Neutrophil (primary cell): Measurements from ENCODE around the gene PPIL1.

Experiments
- H3K27ac ChIP-seq: fragments of 200-600 bp; sonication (generic); 2 replicates; pipeline ENCODE4 v1.5.1; 2016; ENCODE audit warnings: mild to moderate bottlenecking, moderate library complexity
- H3K27me3 ChIP-seq: fragments of 200-600 bp; sonication (generic); 2 replicates; pipeline ENCODE4 v1.6.0; 2016; ENCODE audit warnings: mild to moderate bottlenecking
- H3K36me3 ChIP-seq: fragments of 200-600 bp; sonication (generic); 2 replicates; pipeline ENCODE4 v1.5.1; 2017
- H3K4me1 ChIP-seq, 2 experiments: fragments of 200-600 bp in 1 of 2; sonication (generic) in 1 of 2; 1 replicate in 1 of 2; 2 replicates in 1 of 2; pipeline versions ENCODE4 v1.5.1 to v1.6.1; 2013 to 2016; ENCODE audit warnings: low read depth in 1 of 2, low read length in 1 of 2, mild to moderate bottlenecking in 1 of 2, moderate library complexity in 1 of 2; ENCODE audit not compliant: control insufficient read depth in 1 of 2, insufficient read depth in 1 of 2
- H3K4me3 ChIP-seq, 2 experiments: fragments of 200-600 bp in 1 of 2; sonication (generic) in 1 of 2; 1 replicate in 1 of 2; 2 replicates in 1 of 2; pipeline ENCODE4 v1.5.1; 2013 to 2016; ENCODE audit warnings: low read depth in 1 of 2, low read length in 1 of 2, mild to moderate bottlenecking in 1 of 2, moderate library complexity in 1 of 2
- H3K9me3 ChIP-seq: fragments of 200-600 bp; sonication (generic); 2 replicates; pipeline ENCODE4 v1.5.1; 2016
- TF ChIP-seq, protein P1 (sequence below): fragments of 200-600 bp; sonication (generic); IDR thresholded peaks from 2 replicates; pipeline ENCODE4 v1.5.1; 2016; ENCODE audit warnings: antibody characterized with exemption

The PPIL1 gene

DNA sequence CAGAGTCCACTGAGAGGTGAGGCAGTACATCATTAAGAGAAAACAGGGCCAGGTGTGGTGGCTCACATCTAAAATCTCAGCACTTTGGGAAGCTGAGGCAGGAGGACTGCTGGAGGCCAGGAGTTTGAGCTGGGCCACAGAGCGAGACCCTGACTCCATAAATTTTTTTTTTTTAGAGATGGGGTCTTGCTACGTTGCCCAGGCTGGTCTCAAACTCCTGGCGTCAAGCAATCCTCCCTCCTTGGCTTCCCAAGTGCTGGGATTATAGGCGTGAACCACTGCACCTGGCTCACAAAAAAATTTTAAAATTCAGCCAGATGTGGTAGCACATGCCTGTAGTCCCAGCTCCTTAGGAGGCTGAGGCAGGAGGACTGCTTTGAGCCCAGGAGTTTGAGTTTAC lies 17.3 kb downstream of the PPIL1 start:
- Histone ChIP-seq H3K27ac (no peak overlapping the region), H3K36me3 (peaks cover 8% of the 10 kb centered on the region), H3K9me3 (no peaks in the 10 kb centered on the region), H3K4me1 (peaks cover 25 to 31% of the 10 kb centered on the region in 2 experiments), H3K4me3 (no peak overlapping the region), H3K27me3 (no peaks in the 10 kb centered on the region)
- TF ChIP-seq, protein P1, sequence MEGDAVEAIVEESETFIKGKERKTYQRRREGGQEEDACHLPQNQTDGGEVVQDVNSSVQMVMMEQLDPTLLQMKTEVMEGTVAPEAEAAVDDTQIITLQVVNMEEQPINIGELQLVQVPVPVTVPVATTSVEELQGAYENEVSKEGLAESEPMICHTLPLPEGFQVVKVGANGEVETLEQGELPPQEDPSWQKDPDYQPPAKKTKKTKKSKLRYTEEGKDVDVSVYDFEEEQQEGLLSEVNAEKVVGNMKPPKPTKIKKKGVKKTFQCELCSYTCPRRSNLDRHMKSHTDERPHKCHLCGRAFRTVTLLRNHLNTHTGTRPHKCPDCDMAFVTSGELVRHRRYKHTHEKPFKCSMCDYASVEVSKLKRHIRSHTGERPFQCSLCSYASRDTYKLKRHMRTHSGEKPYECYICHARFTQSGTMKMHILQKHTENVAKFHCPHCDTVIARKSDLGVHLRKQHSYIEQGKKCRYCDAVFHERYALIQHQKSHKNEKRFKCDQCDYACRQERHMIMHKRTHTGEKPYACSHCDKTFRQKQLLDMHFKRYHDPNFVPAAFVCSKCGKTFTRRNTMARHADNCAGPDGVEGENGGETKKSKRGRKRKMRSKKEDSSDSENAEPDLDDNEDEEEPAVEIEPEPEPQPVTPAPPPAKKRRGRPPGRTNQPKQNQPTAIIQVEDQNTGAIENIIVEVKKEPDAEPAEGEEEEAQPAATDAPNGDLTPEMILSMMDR: no peak

DNA sequence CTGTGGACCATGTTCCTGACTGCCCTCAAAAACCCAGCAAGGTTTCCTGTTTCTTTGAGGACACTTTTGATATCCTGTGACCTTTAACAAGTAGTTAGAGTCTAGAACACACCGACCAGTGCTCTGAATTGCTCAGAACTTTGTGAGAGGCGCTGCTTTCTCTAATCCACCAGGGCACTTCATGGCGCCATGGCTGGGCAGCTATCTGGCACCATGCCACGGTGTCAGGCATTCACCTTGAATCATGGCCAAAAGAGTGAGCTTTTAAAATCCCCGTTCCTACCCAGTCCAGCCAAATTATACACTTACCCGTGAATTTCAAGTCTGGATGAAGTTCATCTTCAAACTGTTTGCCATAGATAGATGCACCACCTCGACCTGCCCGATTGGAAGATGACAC lies 18.3 kb downstream of the PPIL1 start:
- TF ChIP-seq, protein P1: no peak
- no peaks in the 10 kb centered on the region for H3K27me3 ChIP-seq
- H3K4me3 ChIP-seq: no peak overlapping the region
- H3K36me3 ChIP-seq: peaks cover 5% of the 10 kb centered on the region
- peaks cover 35 to 42% of the 10 kb centered on the region in 2 experiments for H3K4me1 ChIP-seq
- no peak overlapping the region for H3K27ac ChIP-seq
- H3K9me3 ChIP-seq: no peaks in the 10 kb centered on the region

DNA sequence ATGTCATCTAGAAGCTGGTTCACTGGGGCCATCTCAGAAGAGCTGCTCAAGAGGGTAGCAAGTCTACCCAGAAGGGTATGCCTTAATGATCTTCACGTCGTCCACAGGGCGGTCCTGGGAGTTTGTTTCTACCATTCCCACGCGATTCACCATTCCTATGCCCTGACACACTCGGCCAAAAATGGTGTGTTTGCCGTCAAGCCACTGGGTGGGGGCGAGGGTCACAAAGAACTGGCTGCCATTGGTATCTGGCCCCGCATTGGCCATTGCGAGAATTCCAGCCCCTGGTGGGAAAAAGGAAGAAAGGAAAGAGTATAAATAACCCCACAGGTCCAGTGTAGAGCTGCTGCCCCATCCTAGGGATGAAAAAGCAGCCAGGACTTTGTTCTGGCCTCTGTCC lies 18.9 kb downstream of the PPIL1 start:
- TF ChIP-seq, protein P1: no peak
- Histone ChIP-seq H3K27ac (no peak overlapping the region), H3K4me1 (peaks cover 41 to 47% of the 10 kb centered on the region in 2 experiments), H3K4me3 (no peak overlapping the region), H3K9me3 (no peaks in the 10 kb centered on the region), H3K36me3 (peaks cover 5% of the 10 kb centered on the region), H3K27me3 (no peaks in the 10 kb centered on the region)

DNA sequence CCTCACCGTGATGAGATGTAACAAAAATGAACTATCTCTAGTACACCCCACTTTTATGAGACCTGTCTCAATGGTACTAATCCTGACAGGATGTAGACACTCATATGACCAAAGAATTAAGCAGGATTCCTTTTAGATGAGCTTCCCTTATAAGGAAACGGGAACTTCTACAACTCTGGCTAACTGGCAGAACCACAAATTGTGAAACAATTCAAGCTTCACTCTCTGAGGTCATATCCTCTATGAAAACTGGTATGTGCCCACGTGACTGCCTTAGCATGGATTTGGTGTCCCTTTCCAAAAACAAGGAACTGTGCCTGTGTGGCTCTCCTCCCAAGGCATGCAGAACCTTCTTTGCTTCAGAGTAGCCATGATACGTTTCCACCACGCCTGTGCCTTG lies 21.3 kb downstream of the PPIL1 start:
- TF ChIP-seq, protein P1: no peak
- Histone ChIP-seq H3K9me3 (no peaks in the 10 kb centered on the region), H3K4me1 (peaks cover 65 to 71% of the 10 kb centered on the region in 2 experiments), H3K27ac (peak overlapping the region; percentile 86), H3K27me3 (no peaks in the 10 kb centered on the region), H3K36me3 (peaks cover 5% of the 10 kb centered on the region), H3K4me3 (peak overlapping the region in 1 of 2 experiments; percentile 14)

DNA sequence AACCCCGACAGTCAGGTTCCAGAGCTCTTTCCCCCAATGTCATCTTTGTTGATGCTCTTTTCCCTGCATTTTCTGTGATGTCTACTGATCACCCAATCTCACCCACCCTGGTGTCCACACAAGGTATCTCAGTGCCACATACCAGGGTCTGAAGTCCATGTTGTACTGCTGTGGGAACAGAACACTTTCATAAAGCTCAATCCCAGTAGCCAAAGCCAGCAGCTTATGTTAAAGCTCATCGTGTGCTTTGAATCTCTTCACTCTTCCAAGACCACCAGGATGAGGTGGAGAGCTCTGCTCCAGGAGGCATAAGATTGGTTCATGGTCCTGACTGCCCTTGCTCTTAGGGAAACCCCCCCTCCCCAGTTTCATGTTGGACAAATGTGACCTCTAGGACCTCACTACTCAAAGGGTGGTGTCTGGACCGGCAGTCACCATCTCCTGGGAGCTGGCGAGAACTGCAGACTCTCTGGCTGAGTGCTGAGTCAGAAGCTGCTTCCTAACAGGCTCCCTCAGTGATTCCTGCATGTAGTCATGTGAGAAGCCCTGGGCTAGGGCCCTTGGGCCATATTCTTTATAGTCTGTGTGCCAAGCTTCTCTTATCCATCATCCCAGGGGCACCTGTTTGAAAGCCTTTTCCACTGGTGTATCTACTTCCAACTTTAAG lies 22.0 kb downstream of the PPIL1 start:
- TF ChIP-seq, protein P1: no peak
- Histone ChIP-seq H3K27me3 (no peaks in the 10 kb centered on the region), H3K4me3 (peak overlapping the region in 1 of 2 experiments; percentile 14), H3K36me3 (peaks cover 5% of the 10 kb centered on the region), H3K27ac (peak overlapping the region; percentile 86), H3K4me1 (peaks cover 65 to 71% of the 10 kb centered on the region in 2 experiments), H3K9me3 (no peaks in the 10 kb centered on the region)
